ENCODE results near the gene KCNA10.

Gene KCNA10

DNA sequence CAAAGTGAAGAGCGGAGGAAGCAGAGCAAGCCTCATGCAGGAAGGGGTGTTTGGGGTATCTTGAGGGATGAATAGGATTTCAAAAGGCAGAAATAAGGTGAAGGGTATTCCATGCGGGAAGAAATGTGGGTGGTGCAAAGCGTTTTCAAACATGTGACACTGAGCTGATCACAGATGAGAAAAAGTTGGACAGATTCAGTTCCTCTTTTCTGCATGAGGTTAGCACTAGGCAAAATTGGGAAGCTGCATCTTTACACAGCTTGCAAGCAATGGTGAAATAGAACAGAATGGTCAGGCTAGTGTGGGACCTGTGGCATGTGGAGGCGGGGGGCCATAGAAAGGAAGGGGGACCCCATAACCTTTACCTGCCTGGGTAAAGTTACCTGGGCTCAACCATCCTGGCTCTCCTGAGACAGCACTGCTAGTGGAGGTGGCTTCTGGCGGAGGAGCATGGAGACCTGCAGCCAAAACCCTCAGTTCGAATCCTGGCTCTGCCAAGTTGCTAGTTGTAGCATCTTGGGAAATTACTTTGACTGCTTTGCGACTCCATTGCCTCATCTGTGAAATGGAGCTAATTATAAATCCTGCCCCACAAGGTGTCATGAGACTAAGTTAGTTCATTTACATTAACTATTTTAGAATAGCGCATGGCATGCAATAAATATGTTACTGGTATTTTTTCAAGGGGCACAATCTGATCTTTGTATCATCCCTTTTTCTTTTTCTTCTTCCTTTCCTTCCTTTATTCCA is 16.4 kb downstream of the KCNA10 start:
- FAIRE-seq: no peak
- no peak for DNase-seq (ENCODE audit: insufficient read length, low spot score)

DNA sequence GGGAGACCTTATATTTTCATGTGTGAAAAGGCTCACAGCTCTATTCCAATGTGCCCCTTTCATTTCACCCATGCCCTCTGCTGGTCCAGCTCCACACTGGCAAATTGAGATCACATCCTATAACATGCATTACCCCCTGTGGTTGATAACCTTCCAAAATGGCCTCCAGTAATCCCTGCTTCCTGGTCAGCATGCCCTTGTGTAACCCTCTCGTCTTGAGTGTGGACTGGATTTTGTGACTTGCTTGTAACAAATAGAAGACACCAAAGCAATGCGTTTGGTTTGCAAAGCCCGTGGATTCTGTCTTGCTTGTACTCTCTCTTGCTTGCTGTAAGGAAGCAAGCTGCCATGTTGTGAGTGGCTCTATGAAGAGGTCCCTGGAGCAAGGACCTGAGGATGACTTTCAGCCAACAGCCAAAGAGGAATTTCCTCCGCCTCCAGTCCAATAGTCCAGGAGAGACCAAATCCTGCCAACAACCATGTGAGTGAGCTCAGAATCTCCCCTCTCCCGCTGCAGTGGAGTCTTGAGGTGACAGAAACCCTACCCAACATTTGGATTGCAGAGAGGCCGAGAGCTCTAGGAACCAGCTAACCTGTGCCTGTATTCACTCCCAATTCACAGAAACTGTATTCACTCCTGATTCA is 17.4 kb downstream of the KCNA10 start:
- DNase-seq (ENCODE audit: insufficient read length, low spot score) (no peak), FAIRE-seq (no peak)

DNA sequence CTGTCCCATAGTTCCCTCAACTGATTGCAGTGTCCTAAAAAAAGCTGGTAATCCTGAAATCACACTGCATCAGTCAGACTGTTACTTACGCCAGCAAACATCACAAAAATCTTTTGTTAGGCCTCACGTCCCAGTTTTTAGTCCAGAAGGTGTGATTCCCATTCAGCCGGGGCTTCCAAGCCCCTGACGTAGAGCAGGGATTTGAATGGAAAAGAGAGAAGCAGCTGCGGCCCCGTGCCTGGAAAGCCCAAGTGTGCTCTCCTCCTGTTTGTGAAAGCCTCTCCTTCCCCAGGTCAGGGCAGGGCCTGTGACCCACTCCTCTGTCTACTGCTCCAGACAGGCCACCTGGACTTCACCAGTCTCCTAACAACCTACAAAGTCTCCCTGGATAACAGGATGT is 20.7 kb downstream of the KCNA10 start:
- no peak for DNase-seq (ENCODE audit: insufficient read length, low spot score)
- FAIRE-seq: no peak

- FAIRE-seq (no peak), DNase-seq (ENCODE audit: insufficient read length, low spot score) (peak; percentile 69)
Measured at GRCh38 chr1:110495926-110496600, 22.9 kb downstream of the KCNA10 start.

GRCh38 chr1:110494522-110495406 is 24.2 kb downstream of the KCNA10 start:
- FAIRE-seq (no peak), DNase-seq (ENCODE audit: insufficient read length, low spot score) (no peak)

- DNase-seq (ENCODE audit: insufficient read length, low spot score): no peak
- no peak for FAIRE-seq
Measured at GRCh38 chr1:110494036-110494435, 24.9 kb downstream of the KCNA10 start.

GRCh38 chr1:110493059-110493699 is 25.8 kb downstream of the KCNA10 start:
- no peak for FAIRE-seq

DNA sequence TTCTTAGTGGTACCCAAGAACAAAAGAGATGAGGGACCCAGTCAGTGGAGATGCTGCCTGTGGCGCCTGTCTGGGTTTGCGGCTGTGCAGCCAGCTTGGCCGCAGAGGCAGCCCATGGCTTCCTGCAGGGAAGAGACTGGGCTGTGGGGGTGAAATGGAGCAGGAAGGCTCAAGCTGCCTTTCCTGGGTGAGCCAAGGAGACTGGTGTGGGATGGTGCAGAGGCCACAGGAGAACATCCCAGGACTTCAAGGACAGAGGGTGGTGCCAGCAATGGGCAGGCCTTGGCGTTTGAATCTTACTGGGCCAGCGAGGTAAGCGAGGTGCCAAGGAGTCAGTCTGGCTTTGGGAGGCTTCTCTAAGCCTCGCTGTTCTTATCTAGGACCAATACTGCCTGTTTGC is 26.4 kb downstream of the KCNA10 start:
- DNase-seq (ENCODE audit: insufficient read length, low spot score): no peak
- no peak for FAIRE-seq

More at GRCh38 chr1:110493059-110493699, 25.8 kb downstream of the KCNA10 start:
- DNase-seq (ENCODE audit: insufficient read length, low spot score): no peak

DNA sequence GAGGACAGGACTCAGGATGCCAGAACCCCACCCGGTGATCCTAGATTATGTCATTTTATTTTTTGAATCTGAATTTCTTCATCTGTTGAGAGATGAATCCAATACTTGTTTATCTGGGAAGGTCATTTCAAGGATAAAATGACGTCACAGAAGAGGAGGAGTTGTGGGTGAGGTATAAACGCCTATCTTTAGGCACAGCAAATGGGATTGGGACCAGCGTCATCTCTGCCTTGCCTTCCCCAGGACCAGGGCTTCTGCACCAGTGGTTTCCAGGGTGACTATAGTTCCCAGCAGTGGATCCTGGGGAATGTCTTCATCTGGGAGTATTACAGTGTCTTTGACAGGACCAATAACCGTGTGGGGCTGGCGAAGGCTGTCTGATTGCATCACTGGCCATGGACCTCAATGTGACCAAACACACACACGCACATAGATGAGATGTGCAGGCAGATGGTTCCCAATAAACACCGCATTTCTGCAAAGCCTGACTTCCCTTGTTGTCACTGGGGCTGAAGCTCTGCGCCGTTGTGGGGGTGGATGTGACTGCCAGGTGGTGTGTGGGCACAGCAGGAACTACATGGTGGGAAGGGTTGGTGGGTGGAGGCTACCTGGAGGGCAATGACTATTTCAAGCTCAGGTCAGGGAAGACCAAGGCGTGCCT is 28.1 kb downstream of the KCNA10 start:
- no peak for FAIRE-seq

DNA sequence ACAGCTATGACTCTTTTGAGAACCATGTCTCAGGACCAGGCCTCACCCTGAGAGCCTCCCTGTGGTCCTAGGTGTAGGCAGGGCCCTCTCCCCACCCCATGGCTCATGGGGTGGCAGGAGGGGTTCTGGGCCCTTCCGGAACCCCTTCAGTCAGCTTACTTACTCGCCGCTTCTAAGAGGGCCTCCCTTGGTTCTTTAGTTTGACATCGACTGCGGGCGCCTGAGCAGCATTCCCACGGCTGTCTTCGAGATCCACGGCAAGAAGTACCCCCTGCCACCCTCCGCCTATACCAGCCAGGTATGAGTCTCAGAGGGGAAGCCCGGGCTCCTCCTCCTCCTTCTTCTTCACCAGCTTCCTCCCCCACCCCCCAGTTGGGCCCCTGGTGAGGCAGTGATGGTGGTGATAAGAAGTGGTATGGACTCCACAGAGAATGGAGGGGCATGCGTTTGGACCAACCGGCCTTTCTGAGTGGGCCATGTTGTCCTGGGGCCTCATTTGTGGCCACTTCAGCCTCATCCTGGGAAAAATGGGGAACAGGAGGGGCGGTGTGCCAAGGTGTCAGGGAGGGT is 28.9 kb downstream of the KCNA10 start:
- DNase-seq (ENCODE audit: insufficient read length, low spot score) (no peak), FAIRE-seq (no peak)

More for the DNA sequence above, 28.1 kb downstream of the KCNA10 start:
- DNase-seq (ENCODE audit: insufficient read length, low spot score): no peak

- DNase-seq (ENCODE audit: insufficient read length, low spot score): no peak
- no peak for FAIRE-seq
Measured at GRCh38 chr1:110489406-110489805, 29.6 kb downstream of the KCNA10 start.

DNA sequence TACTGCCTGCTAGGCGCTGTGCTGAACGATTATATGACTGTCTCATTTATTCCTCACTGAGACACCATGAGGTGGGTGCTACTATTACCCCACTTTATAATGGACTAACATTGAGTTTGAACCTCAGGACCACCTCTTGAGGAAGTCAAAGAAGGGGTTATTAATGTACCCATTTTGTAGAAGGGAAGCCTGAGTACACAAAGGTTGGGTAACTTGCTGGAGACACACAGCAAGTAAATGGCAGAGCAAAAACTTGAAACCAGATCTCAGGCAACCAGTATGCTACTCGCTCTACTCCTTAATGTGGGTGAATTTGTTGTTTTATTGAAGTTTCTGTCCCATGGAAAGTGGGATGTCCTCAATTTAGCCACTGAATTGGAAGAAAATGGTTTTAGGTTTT is 30.1 kb downstream of the KCNA10 start:
- FAIRE-seq: no peak
- DNase-seq (ENCODE audit: insufficient read length, low spot score): no peak

- no peak for FAIRE-seq
- no peak for DNase-seq (ENCODE audit: insufficient read length, low spot score)
Measured at GRCh38 chr1:110488161-110488560, 30.8 kb downstream of the KCNA10 start.

DNA sequence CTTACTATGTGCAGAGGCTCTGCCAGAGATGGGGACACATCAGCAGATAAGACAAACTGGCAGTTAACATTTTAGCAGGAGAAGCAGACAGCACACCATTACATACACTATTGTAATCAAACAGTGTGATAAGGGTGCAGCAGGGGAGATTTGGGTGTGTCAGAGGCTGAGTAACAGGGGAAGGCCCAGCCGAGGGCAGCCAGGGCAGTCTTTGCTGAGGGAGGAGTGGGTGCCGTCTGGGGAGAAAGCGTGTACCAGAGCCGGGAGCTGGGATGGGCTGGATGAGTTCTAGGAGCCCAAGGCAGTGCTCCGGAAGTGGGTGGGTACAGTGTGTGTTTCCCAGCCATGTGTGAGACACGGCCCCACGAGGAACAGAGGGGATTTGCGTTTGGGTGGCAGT is 31.2 kb downstream of the KCNA10 start:
- DNase-seq (ENCODE audit: insufficient read length, low spot score) (no peak), FAIRE-seq (no peak)

GRCh38 chr1:110485725-110486124 is 33.2 kb downstream of the KCNA10 start:
- FAIRE-seq (no peak), DNase-seq (ENCODE audit: insufficient read length, low spot score) (no peak)

- no peak for FAIRE-seq
- DNase-seq (ENCODE audit: insufficient read length, low spot score): no peak
Measured at GRCh38 chr1:110484801-110485200, 34.2 kb downstream of the KCNA10 start.

DNA sequence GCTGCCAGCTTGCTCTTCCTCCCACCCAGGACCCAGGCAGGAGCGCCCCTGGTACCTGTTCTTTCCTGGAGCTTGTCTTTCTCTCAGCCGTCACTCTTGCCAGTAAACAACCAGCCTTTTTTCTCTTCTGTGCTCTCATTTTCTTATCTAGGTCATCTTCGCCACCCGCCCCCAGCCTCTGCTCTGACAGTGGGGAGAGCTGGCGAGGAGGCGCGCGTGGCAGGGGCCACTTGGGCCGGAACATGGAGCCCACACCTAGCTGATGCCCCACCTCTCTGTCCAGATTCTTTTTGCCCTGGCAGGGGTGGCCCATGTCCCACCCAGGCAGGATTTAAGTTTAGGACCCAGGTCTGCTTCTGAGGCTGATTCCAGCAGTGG is 35.7 kb downstream of the KCNA10 start:
- no peak for DNase-seq (ENCODE audit: insufficient read length, low spot score)
- no peak for FAIRE-seq

DNA sequence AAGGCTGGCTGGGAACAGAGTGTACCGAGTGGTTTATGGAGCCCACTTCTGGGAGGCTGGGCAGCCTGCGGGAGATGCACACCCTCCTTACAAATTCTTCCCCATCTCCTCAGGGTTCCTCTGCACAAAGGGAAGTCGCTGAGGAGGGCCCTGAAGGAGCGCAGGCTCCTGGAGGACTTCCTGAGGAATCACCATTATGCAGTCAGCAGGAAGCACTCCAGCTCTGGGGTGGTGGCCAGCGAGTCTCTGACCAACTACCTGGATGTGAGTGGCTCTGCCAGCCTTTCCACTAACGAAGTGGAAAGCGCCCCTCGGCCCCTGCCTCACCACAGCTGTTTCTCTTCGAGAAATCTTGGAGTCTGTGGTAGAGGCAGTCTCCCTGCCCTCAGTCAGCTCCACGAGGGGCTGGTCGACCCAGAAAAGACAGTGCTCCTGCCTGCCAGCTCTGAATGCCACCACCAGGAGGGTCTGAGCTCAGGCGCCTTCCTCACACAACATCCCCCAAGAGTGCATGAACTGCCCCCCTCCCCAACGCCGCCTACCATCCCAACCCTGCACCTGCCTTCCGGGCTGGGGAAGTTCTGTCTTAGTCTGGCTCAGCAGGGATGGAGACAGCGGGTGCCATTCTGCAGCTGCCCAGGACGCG is 36.2 kb downstream of the KCNA10 start:
- DNase-seq (ENCODE audit: insufficient read length, low spot score): no peak
- no peak for FAIRE-seq

DNA sequence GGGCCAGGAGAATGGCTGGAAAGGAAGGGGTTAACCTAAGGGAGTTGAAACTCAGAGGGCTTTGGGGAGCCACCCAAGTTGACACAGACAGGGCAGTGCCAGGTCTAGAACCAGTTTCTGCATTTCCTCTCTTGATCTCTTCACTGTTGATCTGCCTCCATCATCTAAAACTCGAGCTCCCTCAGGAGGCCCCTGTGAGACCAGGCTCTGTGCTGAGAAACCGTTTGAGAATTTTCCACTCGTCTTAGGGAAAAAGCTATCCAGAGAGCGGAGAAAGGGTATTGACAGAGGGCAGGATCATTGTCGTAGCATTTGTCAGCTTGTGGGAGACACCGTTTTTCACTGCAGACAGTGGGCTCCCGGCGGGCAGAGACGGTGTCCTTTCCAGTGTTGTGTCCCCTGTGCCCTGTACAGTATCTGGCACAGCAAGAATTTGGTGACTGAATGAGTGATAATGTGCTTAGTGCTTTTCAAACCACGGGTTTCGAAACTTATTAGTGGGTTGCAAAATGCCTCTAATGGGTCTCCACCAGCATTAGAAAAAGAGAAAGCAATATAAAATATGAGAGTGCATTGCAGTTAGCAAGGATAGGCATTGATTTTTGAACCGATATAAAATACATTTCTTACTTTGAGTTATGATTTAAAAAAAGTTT is 36.9 kb downstream of the KCNA10 start:
- DNase-seq (ENCODE audit: insufficient read length, low spot score): no peak
- no peak for FAIRE-seq
